ENCODE measurements around the gene ACAA2.
"Not testable (repeated sequence)": the region's sequence is repeated elsewhere in the genome, so short reads cannot be mapped to it uniquely, and the experiment has no call there.

DNA sequence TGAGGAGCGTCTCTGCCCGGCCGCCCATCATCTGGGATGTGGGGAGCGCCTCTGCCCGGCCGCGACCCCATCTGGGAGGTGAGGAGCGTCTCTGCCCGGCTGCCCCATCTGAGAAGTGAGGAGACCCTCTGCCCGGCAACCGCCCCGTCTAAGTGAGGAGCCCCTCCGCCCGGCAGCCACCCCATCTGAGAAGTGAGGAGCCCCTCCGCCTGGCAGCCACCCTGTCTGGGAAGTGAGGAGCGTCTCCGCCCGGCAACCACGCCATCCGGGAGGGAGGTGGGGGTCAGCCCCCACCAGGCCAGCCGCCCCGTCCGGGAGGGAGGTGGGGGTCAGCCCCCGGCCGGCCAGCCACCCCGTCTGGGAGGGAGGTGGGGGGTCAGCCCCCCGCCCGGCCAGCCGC, 13.5 kb downstream of the ACAA2 start:
- not testable (repeated sequence) for TF ChIP-seq FOS (IDR thresholded peaks at IDR 0.05; ENCODE audit: borderline replicate concordance, extremely low read depth, insufficient read length); EZH2 (IDR thresholded peaks at IDR 0.05; ENCODE audit: borderline replicate concordance, control insufficient read depth, low read depth, low read length); SMC3 (IDR thresholded peaks at IDR 0.05; ENCODE audit: borderline replicate concordance, low read length)
- TF ChIP-seq, protein P1, sequence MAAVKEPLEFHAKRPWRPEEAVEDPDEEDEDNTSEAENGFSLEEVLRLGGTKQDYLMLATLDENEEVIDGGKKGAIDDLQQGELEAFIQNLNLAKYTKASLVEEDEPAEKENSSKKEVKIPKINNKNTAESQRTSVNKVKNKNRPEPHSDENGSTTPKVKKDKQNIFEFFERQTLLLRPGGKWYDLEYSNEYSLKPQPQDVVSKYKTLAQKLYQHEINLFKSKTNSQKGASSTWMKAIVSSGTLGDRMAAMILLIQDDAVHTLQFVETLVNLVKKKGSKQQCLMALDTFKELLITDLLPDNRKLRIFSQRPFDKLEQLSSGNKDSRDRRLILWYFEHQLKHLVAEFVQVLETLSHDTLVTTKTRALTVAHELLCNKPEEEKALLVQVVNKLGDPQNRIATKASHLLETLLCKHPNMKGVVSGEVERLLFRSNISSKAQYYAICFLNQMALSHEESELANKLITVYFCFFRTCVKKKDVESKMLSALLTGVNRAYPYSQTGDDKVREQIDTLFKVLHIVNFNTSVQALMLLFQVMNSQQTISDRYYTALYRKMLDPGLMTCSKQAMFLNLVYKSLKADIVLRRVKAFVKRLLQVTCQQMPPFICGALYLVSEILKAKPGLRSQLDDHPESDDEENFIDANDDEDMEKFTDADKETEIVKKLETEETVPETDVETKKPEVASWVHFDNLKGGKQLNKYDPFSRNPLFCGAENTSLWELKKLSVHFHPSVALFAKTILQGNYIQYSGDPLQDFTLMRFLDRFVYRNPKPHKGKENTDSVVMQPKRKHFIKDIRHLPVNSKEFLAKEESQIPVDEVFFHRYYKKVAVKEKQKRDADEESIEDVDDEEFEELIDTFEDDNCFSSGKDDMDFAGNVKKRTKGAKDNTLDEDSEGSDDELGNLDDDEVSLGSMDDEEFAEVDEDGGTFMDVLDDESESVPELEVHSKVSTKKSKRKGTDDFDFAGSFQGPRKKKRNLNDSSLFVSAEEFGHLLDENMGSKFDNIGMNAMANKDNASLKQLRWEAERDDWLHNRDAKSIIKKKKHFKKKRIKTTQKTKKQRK (IDR thresholded peaks at IDR 0.05; ENCODE audit: low read depth, low read length): not testable (repeated sequence)
